OCI-LY3 (cell line): ENCODE data around the gene KRCC1.

Experiments used
- CTCF ChIP-seq: fragments of 200-600, 300-600 bp; sonication (generic); IDR thresholded peaks from 2 replicates; pipeline ENCODE4 v1.5.1; 2014; ENCODE audit warnings: antibody characterized with exemption, low read length, low read depth
- EZH2phosphoT487 ChIP-seq: fragments of 200-600 bp; shearing (Covaris generic); IDR thresholded peaks from 2 replicates; pipeline ENCODE4 v1.6.1; 2018; ENCODE audit warnings: antibody characterized with exemption, mixed run types, low read depth

GRCh38 chr2:88068044-88068443 is 12.5 kb upstream of the KRCC1 start:
- TF ChIP-seq CTCF (no peak), EZH2phosphoT487 (no peak)
